Loucy (cell line): ENCODE measurements around the gene HOXD11.

ENCODE experiments used
- H2AFZ ChIP-seq: fragments of 200-600 bp; sonication (generic); 2 replicates; pipeline ENCODE4 v1.6.0; 2016; ENCODE audit warnings: antibody characterized with exemption, mild to moderate bottlenecking, low read length, moderate library complexity
- H3F3A ChIP-seq: fragments of 200-600 bp; 2 replicates; pipeline ENCODE4 v1.6.0; 2016; ENCODE audit warnings: antibody characterized with exemption, low read depth, mild to moderate bottlenecking
- H3K27me3 ChIP-seq: fragments of 200-600 bp; sonication (generic); 2 replicates; pipeline ENCODE4 v1.6.1; 2014; ENCODE audit warnings: low read length, mild to moderate bottlenecking; ENCODE audit not compliant: insufficient read depth, poor library complexity, severe bottlenecking
- H3K36me3 ChIP-seq: fragments of 200-600 bp; sonication (generic); 2 replicates; pipeline ENCODE4 v1.6.1; 2016; ENCODE audit warnings: low read length; ENCODE audit not compliant: insufficient read depth
- H3K4me1 ChIP-seq: fragments of 200-600 bp; sonication (generic); 2 replicates; pipeline ENCODE4 v1.5.1; 2014; ENCODE audit warnings: low read length, mild to moderate bottlenecking; ENCODE audit not compliant: insufficient read depth, poor library complexity, severe bottlenecking
- H3K4me2 ChIP-seq: fragments of 200-600 bp; sonication (generic); 2 replicates; pipeline ENCODE4 v1.6.0; 2014; ENCODE audit warnings: antibody characterized with exemption, low read length, low read depth, mild to moderate bottlenecking; ENCODE audit not compliant: poor library complexity, severe bottlenecking
- H3K4me3 ChIP-seq: fragments of 200-600 bp; sonication (generic); 2 replicates; pipeline ENCODE4 v1.5.1; 2014; ENCODE audit warnings: low read length, mild to moderate bottlenecking, mixed read lengths; ENCODE audit not compliant: poor library complexity, severe bottlenecking
- H3K79me2 ChIP-seq: fragments of 200-600 bp; sonication (generic); 2 replicates; pipeline ENCODE4 v1.6.1; 2014; ENCODE audit warnings: low read length; ENCODE audit not compliant: insufficient read depth
- H3K9ac ChIP-seq: fragments of 200-600 bp; sonication (generic); 2 replicates; pipeline ENCODE4 v1.6.0; 2014; ENCODE audit warnings: mild to moderate bottlenecking, low read depth, low read length, moderate library complexity; ENCODE audit not compliant: poor library complexity, severe bottlenecking
- H3K9me2 ChIP-seq: fragments of 200-600 bp; sonication (generic); replicated peaks from 2 replicates; pipeline ENCODE4 v1.6.1; 2016; ENCODE audit warnings: low read depth, low read length, mixed read lengths
- H3K9me3 ChIP-seq: fragments of 200-600 bp; sonication (generic); 2 replicates; pipeline ENCODE4 v1.6.1; 2014; ENCODE audit warnings: mild to moderate bottlenecking, antibody characterized with exemption, low read length, low read depth; ENCODE audit not compliant: insufficient read depth
- H4K20me1 ChIP-seq: fragments of 200-600 bp; sonication (generic); 2 replicates; pipeline ENCODE4 v1.6.0; 2014; ENCODE audit warnings: antibody characterized with exemption, low read length, mild to moderate bottlenecking; ENCODE audit not compliant: insufficient read depth, poor library complexity, severe bottlenecking
- CTCF ChIP-seq: fragments of 200-600 bp; sonication (generic); conservative IDR thresholded peaks from 2 replicates; pipeline ENCODE4 v1.5.1; 2014; ENCODE audit warnings: mild to moderate bottlenecking, antibody characterized with exemption, low read length
- EZH2phosphoT487 ChIP-seq: fragments of 200-600 bp; IDR thresholded peaks from 2 replicates; pipeline ENCODE4 v1.6.1; 2018; ENCODE audit warnings: antibody characterized with exemption, mild to moderate bottlenecking, moderate library complexity, borderline replicate concordance

The HOXD11 gene

GRCh38 chr2:176122683-176123410, 15.8 kb downstream of the HOXD11 start, which contains the start of gene HOXD9:
Gene HOXD9, plus strand, starts transcription at chr2:176122719. Its CDS starts 50 bp downstream, at chr2:176122769.
- no peak within 1 kb of the TSS for H3K4me2 ChIP-seq
- H2AFZ ChIP-seq: no peak within 1 kb of the TSS
- no peaks in the 10 kb centered on the region for H3K4me1 ChIP-seq
- no peaks in the 10 kb centered on the region for H3K9me2 ChIP-seq
- TF ChIP-seq CTCF: no peak
- H3F3A ChIP-seq: no peaks in the 10 kb centered on the region
- no peaks in the 10 kb centered on the region for H4K20me1 ChIP-seq
- H3K79me2 ChIP-seq: no peaks in the 10 kb centered on the region
- H3K9ac ChIP-seq: no peak within 1 kb of the TSS
- H3K27me3 ChIP-seq: peaks cover 20% of the 10 kb centered on the region
- H3K9me3 ChIP-seq: no peaks in the 10 kb centered on the region
- H3K4me3 ChIP-seq: no peak within 1 kb of the TSS
- H3K36me3 ChIP-seq: no peaks in the 10 kb centered on the region

GRCh38 chr2:176123411-176124109, 16.5 kb downstream of the HOXD11 start:
- no peaks in the 10 kb centered on the region for H3K79me2 ChIP-seq
- no peak for TF ChIP-seq EZH2phosphoT487
- no peaks in the 10 kb centered on the region for H3K36me3 ChIP-seq
- H3K4me1 ChIP-seq: no peaks in the 10 kb centered on the region
- no peaks in the 10 kb centered on the region for H3K9me2 ChIP-seq
- no peak overlapping the region for H3K4me2 ChIP-seq
- H3F3A ChIP-seq: no peaks in the 10 kb centered on the region
- peaks cover 13% of the 10 kb centered on the region for H3K27me3 ChIP-seq
- no peak overlapping the region for H2AFZ ChIP-seq
- H3K9ac ChIP-seq: no peak overlapping the region
- H4K20me1 ChIP-seq: no peaks in the 10 kb centered on the region
- H3K4me3 ChIP-seq: no peak overlapping the region
- H3K9me3 ChIP-seq: no peaks in the 10 kb centered on the region

- Histone ChIP-seq H2AFZ (no peak overlapping the region), H4K20me1 (no peaks in the 10 kb centered on the region), H3K4me3 (no peak overlapping the region), H3K36me3 (no peaks in the 10 kb centered on the region), H3K9ac (no peak overlapping the region), H3K27me3 (peaks cover 11% of the 10 kb centered on the region), H3K4me2 (no peak overlapping the region), H3F3A (no peaks in the 10 kb centered on the region), H3K4me1 (no peaks in the 10 kb centered on the region), H3K9me2 (no peaks in the 10 kb centered on the region), H3K9me3 (no peaks in the 10 kb centered on the region), H3K79me2 (no peaks in the 10 kb centered on the region)
- TF ChIP-seq EZH2phosphoT487 (no peak), CTCF (no peak)
Measured at GRCh38 chr2:176124110-176124946, 17.2 kb downstream of the HOXD11 start.
